OCI-LY7 (cell line): ENCODE data around the gene CYP4A11. TPM values are rescaled to one million over a fixed set of nuclear protein-coding genes. Genes with fewer than 3 reads are reported as not detected.
"Not testable (repeated sequence)": the region's sequence is repeated elsewhere in the genome, so short reads cannot be mapped to it uniquely, and the experiment has no call there.

ENCODE experiments used
- BruUV-seq: library from RNA; stranded (reverse); fragments of 400-500 nt; replicated peaks from 2 replicates; lab custom pipeline; 2021; lab: Mats Ljungman, UMichigan
- CTCF ChIA-PET: fragments of 300-600 bp; sonication (Branson Sonifier 250); formaldehyde crosslinking; loops from one replicate; lab custom pipeline; 2022; ENCODE audit warnings: antibody characterized with exemption; ENCODE audit not compliant: unreplicated experiment; lab: Charles Lee
- POLR2A ChIA-PET: fragments of 300-600 bp; sonication (Branson Sonifier 250); formaldehyde crosslinking; loops from one replicate; lab custom pipeline; 2022; ENCODE audit warnings: antibody characterized with exemption; lab: Charles Lee
- DNase-seq: peaks from one replicate; pipeline ENCODE4 v3.0.0-alpha.2; 2015; ENCODE audit warnings: low spot score
- H2AFZ ChIP-seq: fragments of 200-600 bp; sonication (generic), shearing (Covaris generic); 2 replicates; pipeline ENCODE4 v1.6.1; 2014; ENCODE audit warnings: mild to moderate bottlenecking, antibody characterized with exemption, low read length, moderate library complexity
- H3K27ac ChIP-seq: fragments of 200-600 bp; sonication (generic); 2 replicates; pipeline ENCODE4 v1.5.1; 2014; ENCODE audit warnings: mixed run types, low read depth, mild to moderate bottlenecking, moderate library complexity, low read length, inconsistent platforms; ENCODE audit not compliant: poor library complexity, severe bottlenecking
- H3K36me3 ChIP-seq: fragments of 200-600 bp; sonication (generic); 2 replicates; pipeline ENCODE4 v1.6.1; 2014; ENCODE audit warnings: mild to moderate bottlenecking, antibody characterized with exemption, low read length, moderate library complexity, mixed read lengths; ENCODE audit not compliant: insufficient read depth
- H3K4me1 ChIP-seq: fragments of 200-600 bp; sonication (generic); 2 replicates; pipeline ENCODE4 v1.5.1; 2014; ENCODE audit warnings: mild to moderate bottlenecking, low read length; ENCODE audit not compliant: insufficient read depth, poor library complexity, severe bottlenecking
- H3K4me2 ChIP-seq: fragments of 200-600 bp; sonication (generic); 2 replicates; pipeline ENCODE4 v1.6.1; 2014; ENCODE audit warnings: mild to moderate bottlenecking, low read length
- H3K4me3 ChIP-seq: fragments of 200-600 bp; sonication (generic); 2 replicates; pipeline ENCODE4 v1.5.1; 2014; ENCODE audit warnings: mild to moderate bottlenecking, low read depth, low read length; ENCODE audit not compliant: poor library complexity, severe bottlenecking
- H3K79me2 ChIP-seq: fragments of 200-600 bp; sonication (generic); 2 replicates; pipeline ENCODE4 v1.6.1; 2016; ENCODE audit warnings: low read depth, mild to moderate bottlenecking, low read length, moderate library complexity, mixed read lengths; ENCODE audit not compliant: insufficient read depth
- H3K9me2 ChIP-seq: fragments of 200-600 bp; sonication (generic); 2 replicates; pipeline ENCODE4 v1.6.1; 2016; ENCODE audit warnings: mild to moderate bottlenecking, low read length, mixed read lengths; ENCODE audit not compliant: insufficient read depth
- H3K9me3 ChIP-seq: fragments of 200-600 bp; sonication (generic); 2 replicates; pipeline ENCODE4 v1.6.1; 2014; ENCODE audit warnings: mild to moderate bottlenecking, mixed run types, low read length, mixed read lengths
- H4K20me1 ChIP-seq: fragments of 200-600 bp; sonication (generic); 2 replicates; pipeline ENCODE4 v1.6.1; 2014; ENCODE audit warnings: mild to moderate bottlenecking, antibody characterized with exemption, low read length, moderate library complexity, mixed read lengths; ENCODE audit not compliant: insufficient read depth
- EZH2phosphoT487 ChIP-seq: fragments of 200-600 bp; sonication (generic); IDR thresholded peaks from 2 replicates; pipeline ENCODE4 v1.6.1; 2018; ENCODE audit warnings: low read depth, borderline replicate concordance, mild to moderate bottlenecking, mixed run types, antibody characterized with exemption, low read length, moderate library complexity, mixed read lengths
- intact Hi-C: fragments of 100-400 bp; cut with micrococcal nuclease; formaldehyde crosslinking; loops from one replicate; pipeline ENCODE4 v1.10.0; 2022; ENCODE audit not compliant: unreplicated experiment
- total RNA-seq, 2 experiments: library from RNA; depleted of rRNA in 1 of 2; stranded (reverse); fragments of >200 nt in 1 of 2; shearing (Covaris generic) in 1 of 2; gene quantifications; 2 replicates each; pipeline ENCODE4 v1.2.3, GENCODE V29; 2014 to 2022
- TF ChIP-seq, protein P1 (sequence below): fragments of 200-600 bp; sonication (generic); conservative IDR thresholded peaks from 2 replicates; pipeline ENCODE4 v1.5.1; 2014; ENCODE audit warnings: mild to moderate bottlenecking, antibody characterized with exemption, low read length, moderate library complexity, mixed read lengths

Gene CYP4A11
- total RNA-seq, 2 experiments from 2014 or later: not detected

DNA sequence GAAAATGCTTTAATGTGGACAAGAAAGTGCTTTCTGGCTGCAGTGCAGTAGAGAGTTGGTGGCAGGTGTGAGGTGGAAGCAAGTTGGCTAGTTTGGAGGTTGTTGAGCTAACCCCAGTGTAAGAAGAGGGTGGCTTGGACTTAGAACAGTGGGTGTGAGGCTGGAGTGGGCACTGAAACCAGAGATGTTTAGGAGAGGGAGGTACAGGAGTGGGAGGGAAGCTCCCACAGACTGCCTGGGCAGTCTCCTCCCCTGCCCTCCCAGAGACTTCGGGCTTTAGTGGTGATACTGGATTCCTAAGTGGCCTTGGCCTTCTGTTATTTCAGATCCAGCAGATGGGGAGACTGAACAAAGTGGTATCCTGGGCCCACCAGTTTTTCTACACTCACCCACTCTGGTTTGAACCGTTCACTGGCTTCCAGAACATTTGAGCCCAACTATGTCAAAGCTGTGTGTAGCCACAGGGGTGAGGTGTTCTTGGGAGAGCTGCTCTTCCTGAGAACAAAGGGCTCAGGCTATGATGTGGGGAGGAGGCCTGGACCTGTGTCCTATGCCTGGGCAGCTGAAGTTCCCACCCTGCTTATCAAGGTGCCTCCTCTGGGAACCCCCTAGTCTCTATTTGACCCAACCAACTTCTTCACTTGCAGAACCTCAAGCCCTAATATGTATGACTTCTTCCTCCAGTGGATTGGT lies 19.9 kb upstream of the CYP4A11 start:
- Histone ChIP-seq H3K9me2 (no peaks in the 10 kb centered on the region), H3K4me2 (no peak overlapping the region), H3K36me3 (no peaks in the 10 kb centered on the region), H3K27ac (no peak overlapping the region), H3K79me2 (no peaks in the 10 kb centered on the region), H3K9me3 (no peaks in the 10 kb centered on the region), H3K4me3 (no peak overlapping the region), H2AFZ (no peak overlapping the region), H3K4me1 (no peaks in the 10 kb centered on the region), H4K20me1 (no peaks in the 10 kb centered on the region)
- POLR2A ChIA-PET: no interaction called here
- CTCF ChIA-PET: no interaction called here
- BruUV-seq: no TSS peak
- no peak for TF ChIP-seq EZH2phosphoT487
- TF ChIP-seq, protein P1, sequence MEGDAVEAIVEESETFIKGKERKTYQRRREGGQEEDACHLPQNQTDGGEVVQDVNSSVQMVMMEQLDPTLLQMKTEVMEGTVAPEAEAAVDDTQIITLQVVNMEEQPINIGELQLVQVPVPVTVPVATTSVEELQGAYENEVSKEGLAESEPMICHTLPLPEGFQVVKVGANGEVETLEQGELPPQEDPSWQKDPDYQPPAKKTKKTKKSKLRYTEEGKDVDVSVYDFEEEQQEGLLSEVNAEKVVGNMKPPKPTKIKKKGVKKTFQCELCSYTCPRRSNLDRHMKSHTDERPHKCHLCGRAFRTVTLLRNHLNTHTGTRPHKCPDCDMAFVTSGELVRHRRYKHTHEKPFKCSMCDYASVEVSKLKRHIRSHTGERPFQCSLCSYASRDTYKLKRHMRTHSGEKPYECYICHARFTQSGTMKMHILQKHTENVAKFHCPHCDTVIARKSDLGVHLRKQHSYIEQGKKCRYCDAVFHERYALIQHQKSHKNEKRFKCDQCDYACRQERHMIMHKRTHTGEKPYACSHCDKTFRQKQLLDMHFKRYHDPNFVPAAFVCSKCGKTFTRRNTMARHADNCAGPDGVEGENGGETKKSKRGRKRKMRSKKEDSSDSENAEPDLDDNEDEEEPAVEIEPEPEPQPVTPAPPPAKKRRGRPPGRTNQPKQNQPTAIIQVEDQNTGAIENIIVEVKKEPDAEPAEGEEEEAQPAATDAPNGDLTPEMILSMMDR: no peak
- no peak for DNase-seq
- intact Hi-C loops: no loop called here

DNA sequence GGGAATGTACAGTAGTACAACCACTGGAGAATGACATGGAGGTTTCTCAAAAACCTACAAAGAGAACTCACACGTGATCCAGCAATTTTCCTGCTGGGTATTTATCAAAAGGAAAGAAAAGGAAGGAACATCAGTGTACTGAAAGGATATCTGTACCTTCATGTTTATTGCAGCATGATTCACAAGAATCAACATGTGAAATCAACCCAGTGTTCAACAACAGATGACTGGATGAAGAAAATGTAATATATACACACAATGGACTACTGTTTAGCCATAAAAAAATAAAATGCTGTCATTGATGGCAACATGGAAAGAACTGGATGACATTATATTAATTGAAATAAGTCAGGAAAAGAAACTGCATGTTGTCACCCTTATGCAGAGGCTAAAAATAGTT lies 19.0 kb upstream of the CYP4A11 start:
- no peak for TF ChIP-seq EZH2phosphoT487
- TF ChIP-seq, protein P1: no peak
- CTCF ChIA-PET: no interaction called here
- DNase-seq: no peak
- intact Hi-C loops: no loop called here
- Histone ChIP-seq H3K4me1 (no peaks in the 10 kb centered on the region), H3K9me3 (no peaks in the 10 kb centered on the region), H3K4me3 (no peak overlapping the region), H3K27ac (no peak overlapping the region), H3K9me2 (no peaks in the 10 kb centered on the region), H2AFZ (no peak overlapping the region), H3K79me2 (no peaks in the 10 kb centered on the region), H3K36me3 (no peaks in the 10 kb centered on the region), H3K4me2 (no peak overlapping the region), H4K20me1 (no peaks in the 10 kb centered on the region)
- POLR2A ChIA-PET: no interaction called here
- no TSS peak for BruUV-seq

DNA sequence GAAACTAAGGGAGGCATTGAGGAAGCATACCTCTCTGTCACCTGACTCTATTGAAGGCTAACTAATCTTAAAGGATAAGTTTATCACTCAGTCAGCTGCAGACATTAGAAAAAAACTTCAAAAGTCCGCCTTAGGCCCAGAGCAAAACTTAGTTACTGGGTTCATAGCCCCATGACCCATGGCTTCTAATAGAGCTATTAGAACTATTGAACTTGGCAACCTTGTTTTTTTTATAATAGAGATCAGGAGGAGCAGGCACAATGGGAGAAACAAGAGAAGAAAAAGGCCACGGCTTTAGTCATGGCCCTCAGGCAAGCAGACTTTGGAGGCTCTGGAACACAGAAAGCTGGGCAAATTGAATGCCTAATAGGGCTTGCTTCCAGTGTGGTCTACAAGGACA lies 13.8 kb upstream of the CYP4A11 start:
- not testable (repeated sequence) for H3K4me2 ChIP-seq

DNA sequence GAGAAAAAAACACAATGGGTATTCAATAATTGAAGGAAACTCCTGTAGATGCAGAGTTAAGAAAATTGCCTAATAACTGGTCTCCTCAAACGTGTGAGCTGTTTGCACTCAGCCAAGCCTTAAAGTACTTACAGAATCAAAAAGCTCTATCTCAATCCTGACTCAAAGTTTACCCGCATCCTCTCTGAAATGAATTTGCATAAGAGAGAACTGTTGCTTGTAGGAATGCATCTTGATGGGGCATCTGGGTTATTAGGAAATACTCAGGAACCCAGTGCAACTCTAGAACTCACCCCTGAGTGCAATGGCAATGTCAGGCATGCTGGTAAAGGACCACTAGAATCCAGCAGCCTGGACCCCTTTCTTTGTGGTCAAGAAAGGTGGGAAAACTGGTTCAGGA lies 12.6 kb upstream of the CYP4A11 start:
- H3K36me3 ChIP-seq, CTCF ChIA-PET, intact Hi-C loops, H3K4me2 ChIP-seq, H3K4me3 ChIP-seq, H3K27ac ChIP-seq, POLR2A ChIA-PET, H3K79me2 ChIP-seq, BruUV-seq, H2AFZ ChIP-seq, DNase-seq, H4K20me1 ChIP-seq, H3K9me2 ChIP-seq, H3K9me3 ChIP-seq, H3K4me1 ChIP-seq: not testable (repeated sequence)

More for the DNA sequence above, 13.8 kb upstream of the CYP4A11 start:
- H3K4me1 ChIP-seq, H2AFZ ChIP-seq, H3K36me3 ChIP-seq, H3K79me2 ChIP-seq, H3K4me3 ChIP-seq, H4K20me1 ChIP-seq, H3K9me3 ChIP-seq, CTCF ChIA-PET, BruUV-seq, H3K27ac ChIP-seq, H3K9me2 ChIP-seq, intact Hi-C loops, DNase-seq: not testable (repeated sequence)
- POLR2A ChIA-PET: interaction anchor here (0.6 kb wide), 1 partner anchor 9 kb away, joined by 3 read pairs; no protein-coding TSS in a partner anchor

DNA sequence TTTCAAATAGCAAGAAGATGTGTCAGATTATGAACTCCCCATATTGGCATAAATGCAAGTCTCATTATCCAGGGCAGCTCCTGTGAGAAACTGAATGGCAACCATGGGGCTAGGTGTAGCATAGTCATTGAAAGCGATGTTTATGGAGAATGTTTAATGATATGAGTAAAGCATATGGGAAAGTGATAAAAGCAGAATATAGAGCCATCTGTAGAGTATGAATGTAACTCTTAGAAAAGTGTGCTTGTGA lies 8.1 kb upstream of the CYP4A11 start:
- H3K4me1 ChIP-seq, H4K20me1 ChIP-seq, H3K9me3 ChIP-seq, H3K9me2 ChIP-seq, H3K36me3 ChIP-seq, H3K79me2 ChIP-seq, H3K4me3 ChIP-seq, H3K27ac ChIP-seq, CTCF ChIA-PET, H3K4me2 ChIP-seq, intact Hi-C loops, H2AFZ ChIP-seq, DNase-seq, BruUV-seq: not testable (repeated sequence)
- POLR2A ChIA-PET: interaction anchor here (0.7 kb wide), 1 partner anchor 10 kb away, joined by 3 read pairs; no protein-coding TSS in a partner anchor
